Skeletal muscle tissue (tissue), 4 donors: ENCODE measurements around the gene MKRN2. TPM values are rescaled to one million over a fixed set of nuclear protein-coding genes. Genes with fewer than 3 reads are reported as not detected.

Experiments used
- H3K27ac ChIP-seq: one replicate; pipeline ENCODE4 v1.7.0; 2013; ENCODE audit warnings: mild to moderate bottlenecking, low read depth, low read length, inconsistent platforms
- H3K27me3 ChIP-seq, 3 donors: one replicate each; pipeline ENCODE4 v1.7.0; 2013; ENCODE audit warnings: low read length in 3 of 3; ENCODE audit not compliant: control insufficient read depth in 3 of 3, insufficient read depth in 3 of 3
- H3K36me3 ChIP-seq, 3 donors: one replicate each; pipeline ENCODE4 v1.7.0; 2013; ENCODE audit warnings: low read length in 3 of 3; ENCODE audit not compliant: control insufficient read depth in 3 of 3, insufficient read depth in 3 of 3
- H3K4me1 ChIP-seq, 3 donors: one replicate each; pipeline ENCODE4 v1.7.0; 2013; ENCODE audit warnings: low read length in 3 of 3, mild to moderate bottlenecking in 3 of 3; ENCODE audit not compliant: control insufficient read depth in 3 of 3, insufficient read depth in 3 of 3
- H3K4me3 ChIP-seq, 3 donors: one replicate each; pipeline ENCODE4 v1.7.0; 2013; ENCODE audit warnings: low read length in 3 of 3
- H3K9ac ChIP-seq, 3 donors: one replicate each; pipeline ENCODE4 v1.7.0; 2013; ENCODE audit warnings: low read length in 3 of 3, mild to moderate bottlenecking in 3 of 3, moderate library complexity in 2 of 3, low read depth in 1 of 3
- H3K9me3 ChIP-seq, 3 donors: one replicate each; pipeline ENCODE4 v1.7.0; 2013; ENCODE audit warnings: low read length in 3 of 3; ENCODE audit not compliant: control insufficient read depth in 3 of 3
- total RNA-seq: library from RNA; depleted of rRNA; stranded (reverse); fragments of >200 nt; gene quantifications from one replicate; pipeline ENCODE4 v1.2.3, GENCODE V29; 2014
- donor health status: Osteomylitis.

MKRN2 gene
- total RNA-seq, 1 donor from 2014 or later, result 26.6 TPM

DNA sequence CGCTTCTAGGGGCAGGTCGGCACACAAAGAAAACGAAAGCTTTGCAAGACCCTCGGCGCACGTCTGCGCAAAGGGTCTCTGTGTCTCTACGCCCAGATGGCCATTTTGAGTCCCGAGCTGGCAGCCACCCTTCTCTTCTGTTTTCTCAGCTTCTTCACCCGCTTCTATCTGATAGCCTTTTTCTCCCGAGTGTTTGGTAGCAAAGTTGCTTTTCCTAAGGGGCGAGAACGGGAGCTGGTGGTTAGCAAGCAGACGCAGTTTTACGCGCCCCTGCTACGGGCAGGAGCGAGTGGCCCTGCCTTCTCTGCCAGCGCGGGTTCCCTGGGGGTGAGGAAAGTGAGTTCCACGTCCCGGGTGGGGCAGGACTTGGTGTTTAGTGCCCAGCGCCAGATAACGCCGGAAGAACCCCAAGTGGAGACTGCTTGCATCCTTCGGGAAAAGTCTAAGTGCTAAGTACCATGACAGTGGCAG lies 2.9 kb upstream of the MKRN2 start:
- Histone ChIP-seq H3K27ac (no peak overlapping the region), H3K27me3 (peaks cover 5 to 13% (median 12%) of the 10 kb centered on the region in 3 donors), H3K4me1 (peaks cover 13 to 26% (median 17%) of the 10 kb centered on the region in 3 donors), H3K9me3 (no peaks in the 10 kb centered on the region), H3K9ac (peak overlapping the region; percentile 55 to 82 (median 63)), H3K4me3 (peak overlapping the region; percentile 62 to 81 (median 67)), H3K36me3 (no peaks in the 10 kb centered on the region)

DNA sequence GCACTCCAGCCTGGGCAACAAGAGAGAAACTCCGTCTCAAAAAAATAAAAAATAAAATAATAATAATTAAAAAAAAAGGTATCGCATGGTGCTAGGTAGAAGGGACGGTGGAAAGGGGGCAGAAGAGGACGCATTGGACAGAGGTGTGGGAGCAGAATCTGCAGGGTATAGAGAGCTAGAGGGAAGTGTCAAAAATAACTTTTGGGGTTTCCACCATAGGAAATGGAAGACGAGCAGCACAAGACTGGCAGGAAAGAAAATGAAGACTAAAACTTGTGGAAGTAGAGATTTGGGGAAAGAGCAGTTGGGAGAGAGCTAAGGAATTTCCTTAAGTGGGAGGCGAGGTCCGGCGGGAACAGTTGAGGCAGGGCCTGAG lies 585 bp upstream of the MKRN2 start:
- no peaks in the 10 kb centered on the region for H3K9me3 ChIP-seq
- H3K9ac ChIP-seq, result peak overlapping the region; percentile 80 to 96 (median 95)
- H3K27me3 ChIP-seq, result peaks cover 5 to 13% (median 8%) of the 10 kb centered on the region in 3 donors
- H3K36me3 ChIP-seq, result no peaks in the 10 kb centered on the region
- H3K27ac ChIP-seq, result peak overlapping the region; percentile 96
- H3K4me1 ChIP-seq, result peaks cover 24 to 45% (median 38%) of the 10 kb centered on the region in 3 donors
- peak overlapping the region; percentile 88 to 92 (median 88) for H3K4me3 ChIP-seq

DNA sequence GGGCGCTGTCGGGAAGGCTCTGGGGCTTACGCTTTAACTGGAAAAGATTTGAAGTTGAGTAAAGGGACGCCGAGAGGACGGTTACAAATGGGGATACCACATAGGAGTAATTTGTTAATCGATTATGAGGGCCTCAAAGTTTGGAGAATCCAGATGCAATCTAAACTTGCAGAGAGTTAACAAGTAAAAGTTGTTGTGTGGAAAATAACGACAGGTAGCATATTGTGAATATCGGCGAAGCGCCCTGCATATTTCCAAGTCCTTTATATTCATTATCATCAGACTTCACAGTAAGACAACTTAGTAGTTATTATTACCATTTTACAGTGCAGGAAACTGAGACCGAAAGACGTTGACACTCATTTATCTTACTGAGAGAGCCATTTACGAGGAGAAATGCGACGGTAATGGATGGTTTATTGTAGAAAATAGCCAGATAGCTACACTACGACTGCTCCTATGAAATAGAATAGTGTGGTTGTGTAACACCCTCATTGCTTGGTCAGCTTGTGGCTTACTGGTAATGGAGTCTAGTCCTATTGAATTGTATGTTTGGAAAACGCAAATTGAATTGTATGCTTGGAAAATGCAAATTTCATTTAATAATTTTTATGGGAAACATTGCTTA lies 700 bp downstream of the MKRN2 start:
- peaks cover 33 to 52% (median 46%) of the 10 kb centered on the region in 3 donors for H3K4me1 ChIP-seq
- no peaks in the 10 kb centered on the region for H3K36me3 ChIP-seq
- H3K9me3 ChIP-seq, result no peaks in the 10 kb centered on the region
- H3K27me3 ChIP-seq, result peaks cover 5 to 10% (median 8%) of the 10 kb centered on the region in 3 donors
- H3K9ac ChIP-seq, result peak overlapping the region; percentile 89 to 96 (median 95)
- H3K4me3 ChIP-seq, result peak overlapping the region; percentile 88 to 94 (median 88)
- H3K27ac ChIP-seq, result peak overlapping the region; percentile 96

DNA sequence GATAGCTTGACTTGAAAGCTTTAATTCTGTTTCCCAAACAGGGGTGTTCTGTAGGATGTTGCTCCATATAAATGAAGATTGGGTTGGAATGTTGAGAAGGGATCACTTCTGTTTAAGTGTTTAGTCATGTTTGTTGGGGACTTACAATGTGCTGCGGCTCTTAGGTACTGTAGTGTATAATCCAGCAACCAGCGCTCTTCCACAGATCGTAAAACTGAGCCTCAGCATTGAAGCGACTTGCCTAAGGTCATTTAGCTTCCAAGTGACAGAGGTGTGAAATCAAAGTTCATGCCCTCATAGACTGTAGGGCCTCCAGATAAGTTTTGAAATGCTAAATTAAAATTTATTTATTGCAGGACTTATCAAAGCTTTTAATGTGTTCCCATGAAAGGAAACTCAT lies 1.8 kb downstream of the MKRN2 start:
- H3K4me1 ChIP-seq, result peaks cover 31 to 54% (median 51%) of the 10 kb centered on the region in 3 donors
- peak overlapping the region; percentile 96 for H3K27ac ChIP-seq

DNA sequence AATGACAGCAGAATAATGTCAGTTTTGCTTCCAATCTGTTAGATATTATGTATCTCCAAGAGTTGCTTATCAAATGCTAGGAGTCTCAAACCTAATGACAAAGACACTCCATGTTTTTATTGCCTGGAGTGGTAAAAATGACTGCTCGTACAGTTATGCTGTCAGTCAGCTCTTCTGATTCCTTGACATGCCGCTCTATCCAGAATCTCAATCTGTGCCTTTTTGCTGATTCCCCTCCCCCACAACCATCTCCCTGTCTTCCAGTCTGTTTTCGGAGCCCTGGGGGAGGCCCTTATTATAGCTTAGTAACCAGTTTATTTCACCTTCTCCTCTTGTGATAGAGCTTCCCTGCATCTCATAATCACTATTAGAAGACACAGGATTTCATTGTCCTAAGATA lies 2.6 kb downstream of the MKRN2 start:
- peaks cover 28 to 54% (median 52%) of the 10 kb centered on the region in 3 donors for H3K4me1 ChIP-seq
- H3K4me3 ChIP-seq, result peak overlapping the region in 2 of 3 donors; percentile 26 to 88
- peak overlapping the region; percentile 96 for H3K27ac ChIP-seq

More for the DNA sequence above, 1.8 kb downstream of the MKRN2 start:
- H3K9me3 ChIP-seq, result no peaks in the 10 kb centered on the region
- peak overlapping the region; percentile 89 to 96 (median 95) for H3K9ac ChIP-seq
- H3K36me3 ChIP-seq, result no peaks in the 10 kb centered on the region
- peak overlapping the region; percentile 88 to 94 (median 88) for H3K4me3 ChIP-seq
- peaks cover 2 to 5% (median 5%) of the 10 kb centered on the region in 3 donors for H3K27me3 ChIP-seq

DNA sequence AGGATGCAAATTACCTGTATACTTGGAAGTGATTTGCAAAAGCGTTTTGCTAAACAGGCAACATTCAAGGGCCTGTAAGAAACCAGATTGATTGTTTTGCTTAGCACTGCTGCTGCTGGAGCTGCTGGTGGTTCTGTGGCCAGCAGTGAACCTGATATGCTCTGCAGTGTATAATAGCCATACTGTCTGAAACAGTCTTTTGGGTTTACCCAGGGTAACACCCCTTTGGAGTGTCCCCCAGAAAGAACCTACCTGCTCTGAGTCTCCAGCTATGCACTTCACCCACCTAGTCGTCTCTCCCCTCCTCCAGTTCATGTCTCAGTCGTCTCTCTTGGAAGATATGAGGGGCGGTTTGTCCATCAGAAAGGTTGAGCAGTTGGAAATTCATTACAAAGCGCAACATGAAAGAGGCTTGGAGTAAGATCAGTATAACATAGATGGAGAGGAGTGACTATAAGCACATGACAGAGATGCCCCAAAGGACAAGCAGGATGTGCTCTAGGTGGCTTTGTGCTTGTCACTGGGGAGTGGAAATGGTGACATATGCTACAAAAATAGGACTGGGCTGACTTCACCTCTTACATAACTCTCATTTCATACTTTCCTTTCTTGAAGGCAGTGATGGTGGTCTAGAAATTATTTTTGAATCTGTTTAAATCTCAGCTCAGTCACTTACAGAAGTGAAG lies 3.8 kb downstream of the MKRN2 start:
- peak overlapping the region in 2 of 3 donors; percentile 26 to 96 for H3K9ac ChIP-seq
- H3K4me1 ChIP-seq, result peaks cover 34 to 58% (median 54%) of the 10 kb centered on the region in 3 donors
- H3K27ac ChIP-seq, result peak overlapping the region; percentile 96
- peak overlapping the region; percentile 47 to 88 (median 48) for H3K4me3 ChIP-seq
- no peaks in the 10 kb centered on the region for H3K27me3 ChIP-seq
- no peaks in the 10 kb centered on the region for H3K36me3 ChIP-seq
- no peaks in the 10 kb centered on the region for H3K9me3 ChIP-seq

More for the DNA sequence above, 2.6 kb downstream of the MKRN2 start:
- Histone ChIP-seq H3K27me3 (no peaks in the 10 kb centered on the region), H3K9me3 (no peaks in the 10 kb centered on the region), H3K9ac (peak overlapping the region; percentile 26 to 96 (median 52)), H3K36me3 (no peaks in the 10 kb centered on the region)

DNA sequence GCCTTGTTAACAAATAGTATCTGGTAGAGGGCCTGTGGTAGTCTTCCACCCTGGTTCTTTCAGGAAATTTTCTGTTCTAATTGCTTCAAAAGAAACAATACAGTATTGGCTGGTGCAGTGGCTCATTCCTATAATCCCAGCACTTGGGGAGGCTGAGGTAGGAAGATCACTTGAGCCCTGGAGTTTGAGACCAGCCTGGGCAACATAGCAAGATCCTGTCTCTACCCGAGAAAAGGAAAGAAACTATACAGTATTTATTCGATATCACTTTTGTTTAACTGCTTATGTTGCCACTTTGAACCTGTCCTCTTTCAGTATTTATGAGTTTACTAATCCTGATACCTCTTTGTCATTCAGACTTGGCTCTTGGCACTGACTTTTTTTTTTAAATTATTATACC lies 4.5 kb downstream of the MKRN2 start:
- H3K4me1 ChIP-seq, result peaks cover 33 to 55% (median 49%) of the 10 kb centered on the region in 3 donors
- no peaks in the 10 kb centered on the region for H3K27me3 ChIP-seq
- no peak overlapping the region for H3K4me3 ChIP-seq
- H3K36me3 ChIP-seq, result no peaks in the 10 kb centered on the region
- H3K27ac ChIP-seq, result peak overlapping the region; percentile 96
- peak overlapping the region in 1 of 3 donors; percentile 96 for H3K9ac ChIP-seq
- no peaks in the 10 kb centered on the region for H3K9me3 ChIP-seq

DNA sequence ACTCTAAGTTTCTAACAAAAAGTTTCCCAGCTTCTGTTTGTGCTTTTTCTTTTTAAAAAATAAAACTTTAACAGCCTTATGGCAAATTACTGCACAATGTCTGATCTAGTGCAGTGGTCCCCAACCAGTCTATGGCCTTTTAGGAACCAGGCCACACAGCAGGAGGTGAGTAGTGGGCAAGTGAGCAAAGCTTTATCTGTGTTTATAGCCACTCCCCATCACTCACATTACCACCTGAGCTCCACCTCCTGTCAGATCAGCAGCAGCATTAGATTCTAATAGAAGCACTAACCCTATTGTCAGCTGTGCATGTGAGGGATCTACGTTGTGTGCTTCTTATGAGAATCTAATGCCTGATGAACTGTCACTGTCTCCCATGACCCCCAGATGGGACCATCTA lies 5.6 kb downstream of the MKRN2 start:
- Histone ChIP-seq H3K36me3 (no peaks in the 10 kb centered on the region), H3K27me3 (no peaks in the 10 kb centered on the region), H3K4me1 (peaks cover 33 to 52% (median 46%) of the 10 kb centered on the region in 3 donors), H3K4me3 (no peak overlapping the region), H3K27ac (no peak overlapping the region), H3K9me3 (no peaks in the 10 kb centered on the region), H3K9ac (no peak overlapping the region)

DNA sequence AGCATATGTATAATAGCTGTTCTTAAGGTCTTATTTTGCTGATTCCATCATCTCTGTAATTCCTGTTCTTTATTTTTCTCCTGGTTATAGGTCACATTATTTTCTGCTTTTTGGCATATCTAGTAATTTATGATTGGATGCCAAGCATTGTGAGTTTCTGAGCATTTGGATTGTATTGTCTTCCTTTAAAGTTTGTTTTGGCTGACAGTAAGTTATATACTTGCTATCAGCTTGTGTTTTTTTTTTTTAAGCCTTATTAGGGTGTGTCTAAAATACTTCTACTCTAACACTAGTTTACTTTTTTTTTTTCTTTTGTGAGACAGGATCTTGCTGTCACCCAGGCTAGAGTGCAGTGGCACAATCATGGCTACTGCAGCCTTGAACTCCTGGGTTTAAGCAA lies 10.1 kb downstream of the MKRN2 start:
- Histone ChIP-seq H3K36me3 (peaks cover 19 to 25% (median 24%) of the 10 kb centered on the region in 3 donors), H3K27me3 (no peaks in the 10 kb centered on the region), H3K9me3 (no peaks in the 10 kb centered on the region), H3K4me1 (peaks cover 13 to 16% (median 15%) of the 10 kb centered on the region in 3 donors), H3K9ac (no peak overlapping the region), H3K27ac (no peak overlapping the region), H3K4me3 (no peak overlapping the region)

DNA sequence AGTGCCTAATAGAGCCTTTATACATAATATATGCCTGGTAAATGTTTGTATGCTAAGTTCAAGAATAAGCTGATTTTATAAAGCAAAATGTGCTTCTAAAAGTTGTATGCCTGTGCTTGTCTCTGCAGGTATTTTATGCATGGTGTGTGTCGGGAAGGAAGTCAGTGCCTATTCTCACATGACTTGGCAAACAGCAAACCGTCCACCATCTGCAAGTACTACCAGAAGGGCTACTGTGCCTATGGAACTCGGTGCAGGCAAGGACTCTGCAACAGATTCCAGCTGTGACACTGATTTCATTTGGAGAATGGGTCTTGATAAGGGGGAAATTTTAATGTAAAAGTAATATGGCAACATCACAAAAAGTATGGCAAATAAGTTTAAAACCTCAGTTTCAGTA lies 11.9 kb downstream of the MKRN2 start:
- H3K4me1 ChIP-seq, result peaks cover 6 to 12% (median 8%) of the 10 kb centered on the region in 3 donors
- H3K4me3 ChIP-seq, result no peak overlapping the region
- H3K27ac ChIP-seq, result no peak overlapping the region
- peaks cover 32 to 38% (median 35%) of the 10 kb centered on the region in 3 donors for H3K36me3 ChIP-seq
- H3K9me3 ChIP-seq, result no peaks in the 10 kb centered on the region
- no peaks in the 10 kb centered on the region for H3K27me3 ChIP-seq
- no peak overlapping the region for H3K9ac ChIP-seq
